ENCODE results near the gene SHROOM2. TPM values are rescaled to one million over a fixed set of nuclear protein-coding genes. Genes with fewer than 3 reads are reported as not detected.

SHROOM2 gene
- total and polyA plus RNA-seq, 2 of the 4 experiments (the other 2 are of a cell fraction), result 8.1 to 14.2 TPM

- no peak overlapping the region for H2BK120ac ChIP-seq (ENCODE audit: low read depth, low read length)
- no peak overlapping the region for H3K18ac ChIP-seq (ENCODE audit: low read depth, low read length)
- no peaks in the 10 kb centered on the region for H3K36me3 ChIP-seq (ENCODE audit: control insufficient read depth, insufficient read depth, low read length)
- dilution Hi-C loops (cut with HindIII; ENCODE audit: low sequenced_read_pairs, unreplicated experiment), result no loop called here
- H2AK5ac ChIP-seq (ENCODE audit: low read depth, low read length), result no peak overlapping the region
- no peaks in the 10 kb centered on the region for H3K9me1 ChIP-seq (ENCODE audit: insufficient read depth, low read length)
- H3K9ac ChIP-seq (ENCODE audit: low read depth, low read length), result no peak overlapping the region
- H3K14ac ChIP-seq (replicated peaks; ENCODE audit: low read depth, low read length), result no peak overlapping the region
- ChIA-PET CTCF (no interaction called here), POLR2A (ENCODE audit: unreplicated experiment) (no interaction called here)
- peaks cover 3% of the 10 kb centered on the region; the same call in 1 of the 2 replicates for H3K9me3 ChIP-seq (ENCODE audit: control insufficient read depth, insufficient read depth, low read length)
- no peak for ATAC-seq (ENCODE audit: low read depth)
- intact Hi-C loops (cut with micrococcal nuclease), result no loop called here
- no TSS peak for BruUV-seq (replicated peaks)
- H4K5ac ChIP-seq (ENCODE audit: low read depth, low read length), result no peak overlapping the region
- peaks cover 4% of the 10 kb centered on the region; the same call in 1 of the 2 replicates for H3K27me3 ChIP-seq (ENCODE audit: control insufficient read depth, insufficient read depth, low read length)
- H3K4ac ChIP-seq (ENCODE audit: low read depth, low read length), result no peak overlapping the region
- no peaks in the 10 kb centered on the region for H4K20me1 ChIP-seq (ENCODE audit: insufficient read depth, low read length)
- 74% methylated on average over 3 of the region's 7 CpGs; no CpG with 5 or more reads in 1 of the 2 experiments for WGBS, 2 experiments (ENCODE audit: extremely low coverage in 2 of 2, insufficient read length in 1 of 2)
- no peak overlapping the region for H3K4me2 ChIP-seq (ENCODE audit: low read depth, low read length)
- H3K23ac ChIP-seq (ENCODE audit: low read depth, low read length), result no peak overlapping the region
- H2BK20ac ChIP-seq (ENCODE audit: low read depth, low read length), result no peak overlapping the region
- no peak overlapping the region for H4K91ac ChIP-seq (ENCODE audit: insufficient read depth, low read depth, low read length)
- TF ChIP-seq POLR2A (IDR thresholded peaks at IDR 0.05; ENCODE audit: low read depth, low read length) (no peak), CTCF (conservative IDR thresholded peaks at IDR 0.05; ENCODE audit: low read depth, low read length) (no peak), BHLHE40 (IDR thresholded peaks at IDR 0.05; ENCODE audit: low read depth, low read length) (no peak), RCOR1 (IDR thresholded peaks at IDR 0.05; ENCODE audit: insufficient replicate concordance, low read length) (no peak), CEBPB (IDR thresholded peaks at IDR 0.05; ENCODE audit: low read depth, low read length) (no peak), USF2 (IDR thresholded peaks at IDR 0.05; ENCODE audit: low read depth, low read length) (no peak), SMC3 (IDR thresholded peaks at IDR 0.05; ENCODE audit: low read depth, low read length) (no peak), NFE2L2 (IDR thresholded peaks at IDR 0.05; ENCODE audit: low read depth, low read length) (no peak), MAFK (IDR thresholded peaks at IDR 0.05; ENCODE audit: low read depth, low read length) (no peak), CHD1 (IDR thresholded peaks at IDR 0.05; ENCODE audit: low read depth, low read length) (no peak), RFX5 (IDR thresholded peaks at IDR 0.05; ENCODE audit: low read depth, low read length) (no peak), MAZ (IDR thresholded peaks at IDR 0.05; ENCODE audit: borderline replicate concordance, low read depth, low read length) (no peak)
- H2AK9ac ChIP-seq (replicated peaks; ENCODE audit: low read depth, low read length, poor library complexity), result no peak overlapping the region
- no peak for DNase-seq
- no peak overlapping the region for H3K4me3 ChIP-seq (ENCODE audit: insufficient read depth, low read depth, low read length)
- H2BK15ac ChIP-seq (ENCODE audit: low read depth, low read length), result no peak overlapping the region
- in situ Hi-C loops (cut with MboI; ENCODE audit: low sequenced_read_pairs), result no loop called here
- H2AFZ ChIP-seq (replicated peaks; ENCODE audit: low read length, poor library complexity), result no peak overlapping the region
- H3K27ac ChIP-seq (ENCODE audit: insufficient read depth, low read length), result no peak overlapping the region
- no peaks in the 10 kb centered on the region for H3K79me1 ChIP-seq (ENCODE audit: low read depth in 1 of 2, low read length in 2 of 2)
- H2BK5ac ChIP-seq (ENCODE audit: low read depth, low read length, poor library complexity, severe bottlenecking), result no peak overlapping the region
- no peak overlapping the region for H4K8ac ChIP-seq (ENCODE audit: low read depth in 2 of 2, low read length in 2 of 2)
- H3K4me1 ChIP-seq (ENCODE audit: control insufficient read depth, insufficient read depth, low read length), result no peaks in the 10 kb centered on the region
- H3K56ac ChIP-seq (ENCODE audit: extremely low read depth, insufficient read depth, low read length), result no peak overlapping the region
Measured at GRCh38 chrX:9757366-9757765, 28.9 kb upstream of the SHROOM2 start.
